ENCODE results near the gene KAT6B.

GRCh38 chr10:74967911-74968666 lies 141.7 kb downstream of the KAT6B start:
- TF ChIP-seq, protein P1, sequence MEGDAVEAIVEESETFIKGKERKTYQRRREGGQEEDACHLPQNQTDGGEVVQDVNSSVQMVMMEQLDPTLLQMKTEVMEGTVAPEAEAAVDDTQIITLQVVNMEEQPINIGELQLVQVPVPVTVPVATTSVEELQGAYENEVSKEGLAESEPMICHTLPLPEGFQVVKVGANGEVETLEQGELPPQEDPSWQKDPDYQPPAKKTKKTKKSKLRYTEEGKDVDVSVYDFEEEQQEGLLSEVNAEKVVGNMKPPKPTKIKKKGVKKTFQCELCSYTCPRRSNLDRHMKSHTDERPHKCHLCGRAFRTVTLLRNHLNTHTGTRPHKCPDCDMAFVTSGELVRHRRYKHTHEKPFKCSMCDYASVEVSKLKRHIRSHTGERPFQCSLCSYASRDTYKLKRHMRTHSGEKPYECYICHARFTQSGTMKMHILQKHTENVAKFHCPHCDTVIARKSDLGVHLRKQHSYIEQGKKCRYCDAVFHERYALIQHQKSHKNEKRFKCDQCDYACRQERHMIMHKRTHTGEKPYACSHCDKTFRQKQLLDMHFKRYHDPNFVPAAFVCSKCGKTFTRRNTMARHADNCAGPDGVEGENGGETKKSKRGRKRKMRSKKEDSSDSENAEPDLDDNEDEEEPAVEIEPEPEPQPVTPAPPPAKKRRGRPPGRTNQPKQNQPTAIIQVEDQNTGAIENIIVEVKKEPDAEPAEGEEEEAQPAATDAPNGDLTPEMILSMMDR (IDR thresholded peaks at IDR 0.05; ENCODE audit: poor library complexity), result no peak
- TF ChIP-seq EZH2 (IDR thresholded peaks at IDR 0.05; ENCODE audit: borderline replicate concordance), result no peak

Measured in hepatocyte (in vitro differentiated cells).